IPS DF 6.9 (cell line): Measurements from ENCODE around the gene CD86.

Source experiments
- DNase-seq: peaks from one replicate; pipeline ENCODE4 v3.0.0-alpha.2; 2013; ENCODE audit warnings: low read depth, low spot score
- H3K27ac ChIP-seq: one replicate; pipeline ENCODE4 v1.5.1; 2013; ENCODE audit warnings: low read length, control low read depth
- H3K27me3 ChIP-seq: 2 replicates; pipeline ENCODE4 v1.6.1; 2013; ENCODE audit warnings: mild to moderate bottlenecking, low read length; ENCODE audit not compliant: control insufficient read depth, insufficient read depth
- H3K36me3 ChIP-seq: 2 replicates; pipeline ENCODE4 v1.6.1; 2013; ENCODE audit warnings: low read length; ENCODE audit not compliant: control insufficient read depth, insufficient read depth
- H3K4me1 ChIP-seq: 2 replicates; pipeline ENCODE4 v1.6.1; 2013; ENCODE audit warnings: low read length; ENCODE audit not compliant: control insufficient read depth, insufficient read depth
- H3K4me3 ChIP-seq: 2 replicates; pipeline ENCODE4 v1.5.1; 2013; ENCODE audit warnings: mild to moderate bottlenecking, low read length
- H3K9me3 ChIP-seq: 2 replicates; pipeline ENCODE4 v1.6.1; 2013; ENCODE audit warnings: low read length, inconsistent platforms; ENCODE audit not compliant: control insufficient read depth, insufficient read depth
- WGBS: extraction: QIAGEN DNeasy Blood & Tissue Kit; methylation state at CpG from one replicate; pipeline ENCODE4 v1.1.7; 2013; ENCODE audit warnings: mixed read lengths, missing lambda C conversion rate; ENCODE audit not compliant: insufficient read length, insufficient coverage; 5-methylcytosine and 5-hydroxymethylcytosine counted together

Gene CD86

DNA sequence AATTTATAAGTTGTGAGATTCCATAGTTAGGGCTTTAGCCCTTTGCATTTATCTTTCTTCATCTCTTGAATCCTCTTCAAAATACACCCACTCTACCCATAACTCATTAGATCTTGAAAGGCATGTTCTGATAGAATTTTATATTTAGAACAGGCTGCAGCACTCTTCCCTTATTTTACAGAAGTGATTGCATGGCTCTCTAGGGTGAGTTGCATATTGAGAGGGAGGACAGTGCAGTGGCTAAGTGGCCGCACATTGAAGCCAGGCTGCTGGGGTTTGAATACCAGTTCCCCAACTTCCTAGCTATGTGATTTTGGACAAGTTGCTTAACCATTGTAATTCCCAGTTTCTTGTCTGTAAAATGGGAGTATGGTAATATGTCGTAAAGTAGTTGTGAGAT is 2.5 kb downstream of the CD86 start:
- no peaks in the 10 kb centered on the region for H3K36me3 ChIP-seq
- H3K27me3 ChIP-seq, result no peaks in the 10 kb centered on the region
- H3K4me3 ChIP-seq, result no peak overlapping the region
- WGBS, result no CpG with 5 or more reads among the region's 2 CpGs
- H3K9me3 ChIP-seq, result no peaks in the 10 kb centered on the region
- no peak for DNase-seq
- H3K27ac ChIP-seq, result no peak overlapping the region
- 0 out of 2 replicates have a peak, but pooled peaks cover 1% of the 10 kb centered on the region for H3K4me1 ChIP-seq

- no CpG with 5 or more reads among the region's 1 CpG for WGBS
- Histone ChIP-seq H3K9me3 (no peaks in the 10 kb centered on the region), H3K4me1 (0 out of 2 replicates have a peak, but pooled peaks cover 1% of the 10 kb centered on the region), H3K27ac (no peak overlapping the region), H3K27me3 (no peaks in the 10 kb centered on the region), H3K36me3 (no peaks in the 10 kb centered on the region), H3K4me3 (no peak overlapping the region)
- DNase-seq, result no peak
Measured at GRCh38 chr3:122058294-122058693, 3.1 kb downstream of the CD86 start.

- Histone ChIP-seq H3K27me3 (no peaks in the 10 kb centered on the region), H3K9me3 (no peaks in the 10 kb centered on the region), H3K36me3 (no peaks in the 10 kb centered on the region), H3K27ac (no peak overlapping the region), H3K4me1 (0 out of 2 replicates have a peak, but pooled peaks cover under 1% of the 10 kb centered on the region), H3K4me3 (no peak overlapping the region)
- WGBS, result no CpG with 5 or more reads among the region's 6 CpGs
- no peak for DNase-seq
Measured at GRCh38 chr3:122060040-122060698, 5.0 kb downstream of the CD86 start.

DNA sequence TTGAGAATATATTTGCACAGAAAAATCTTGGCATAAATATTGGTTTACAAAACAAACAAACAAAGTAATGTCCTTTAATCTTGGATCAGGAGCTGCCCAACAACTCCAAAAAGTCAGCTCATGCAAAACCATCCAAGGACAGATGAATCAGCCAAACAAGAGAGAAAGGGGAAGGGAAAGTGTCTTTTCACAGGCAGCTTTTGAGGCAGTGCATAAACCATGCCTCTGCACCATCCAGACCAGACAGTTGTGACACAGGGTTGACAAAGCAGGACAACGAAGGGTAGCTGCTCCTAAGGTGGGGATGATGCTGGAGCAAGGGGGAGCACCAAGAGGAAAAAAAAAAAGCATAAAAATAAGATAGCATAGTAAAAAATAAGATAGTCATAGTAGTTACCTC is 8.7 kb downstream of the CD86 start:
- Histone ChIP-seq H3K4me1 (no peaks in the 10 kb centered on the region), H3K9me3 (no peaks in the 10 kb centered on the region), H3K27ac (no peak overlapping the region)

GRCh38 chr3:122064326-122064725 is 9.2 kb downstream of the CD86 start:
- Histone ChIP-seq H3K4me3 (no peak overlapping the region), H3K27me3 (no peaks in the 10 kb centered on the region), H3K36me3 (no peaks in the 10 kb centered on the region), H3K27ac (no peak overlapping the region), H3K9me3 (no peaks in the 10 kb centered on the region), H3K4me1 (no peaks in the 10 kb centered on the region)
- DNase-seq, result no peak
- no CpG with 5 or more reads among the region's 4 CpGs for WGBS

More for the DNA sequence above, 8.7 kb downstream of the CD86 start:
- no peak for DNase-seq
- WGBS, result no CpG with 5 or more reads among the region's 1 CpG
- Histone ChIP-seq H3K27me3 (no peaks in the 10 kb centered on the region), H3K4me3 (no peak overlapping the region), H3K36me3 (no peaks in the 10 kb centered on the region)

- 100% methylated on average over 1 of the region's 6 CpGs for WGBS
- DNase-seq, result no peak
Measured at GRCh38 chr3:122066331-122067213, 11.4 kb downstream of the CD86 start.

DNA sequence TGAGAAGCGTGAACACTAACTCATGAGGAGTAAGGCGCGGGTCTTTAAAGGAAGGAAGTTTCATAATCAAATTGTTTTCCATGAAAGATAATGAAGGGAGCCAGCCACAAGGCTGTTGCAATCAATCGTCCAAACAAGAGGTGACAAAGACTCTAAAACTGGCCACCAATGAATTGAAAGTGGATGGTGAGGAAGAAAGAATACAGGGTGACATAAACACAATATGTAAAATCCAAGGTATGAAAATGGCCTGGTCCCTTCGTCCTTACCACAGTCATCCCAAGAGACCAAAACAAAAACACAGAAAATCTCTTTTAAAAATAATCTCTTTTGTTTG is 12.0 kb downstream of the CD86 start:
- no CpG with 5 or more reads among the region's 5 CpGs for WGBS
- Histone ChIP-seq H3K4me1 (no peaks in the 10 kb centered on the region), H3K4me3 (no peak overlapping the region), H3K9me3 (no peaks in the 10 kb centered on the region), H3K27me3 (no peaks in the 10 kb centered on the region), H3K27ac (no peak overlapping the region), H3K36me3 (no peaks in the 10 kb centered on the region)
- no peak for DNase-seq

More at GRCh38 chr3:122066331-122067213, 11.4 kb downstream of the CD86 start:
- Histone ChIP-seq H3K36me3 (no peaks in the 10 kb centered on the region), H3K4me1 (no peaks in the 10 kb centered on the region), H3K4me3 (no peak overlapping the region), H3K9me3 (no peaks in the 10 kb centered on the region), H3K27ac (no peak overlapping the region), H3K27me3 (no peaks in the 10 kb centered on the region)

GRCh38 chr3:122067588-122068240 is 12.6 kb downstream of the CD86 start:
- H3K4me3 ChIP-seq, result no peak overlapping the region
- no peaks in the 10 kb centered on the region for H3K27me3 ChIP-seq
- no peaks in the 10 kb centered on the region for H3K9me3 ChIP-seq
- H3K36me3 ChIP-seq, result no peaks in the 10 kb centered on the region
- DNase-seq, result no peak
- H3K27ac ChIP-seq, result no peak overlapping the region
- WGBS, result no CpG with 5 or more reads among the region's 2 CpGs
- H3K4me1 ChIP-seq, result no peaks in the 10 kb centered on the region

- Histone ChIP-seq H3K4me1 (no peaks in the 10 kb centered on the region), H3K27me3 (no peaks in the 10 kb centered on the region), H3K27ac (no peak overlapping the region), H3K4me3 (no peak overlapping the region), H3K9me3 (no peaks in the 10 kb centered on the region), H3K36me3 (no peaks in the 10 kb centered on the region)
- no CpG with 5 or more reads among the region's 6 CpGs for WGBS
- no peak for DNase-seq
Measured at GRCh38 chr3:122074621-122075265, 19.6 kb downstream of the CD86 start.
